SK-N-DZ (cell line): Measurements from ENCODE around the gene TASOR.

Source experiments
- DNase-seq: peaks from one replicate; pipeline ENCODE4 v3.0.0-alpha.2; 2015; ENCODE audit warnings: low spot score

Gene TASOR

GRCh38 chr3:56682462-56683121 is 473 bp downstream of the TASOR start:
- DNase-seq = peak; percentile 67

GRCh38 chr3:56681984-56682461 is 1.0 kb downstream of the TASOR start:
- no peak for DNase-seq

DNA sequence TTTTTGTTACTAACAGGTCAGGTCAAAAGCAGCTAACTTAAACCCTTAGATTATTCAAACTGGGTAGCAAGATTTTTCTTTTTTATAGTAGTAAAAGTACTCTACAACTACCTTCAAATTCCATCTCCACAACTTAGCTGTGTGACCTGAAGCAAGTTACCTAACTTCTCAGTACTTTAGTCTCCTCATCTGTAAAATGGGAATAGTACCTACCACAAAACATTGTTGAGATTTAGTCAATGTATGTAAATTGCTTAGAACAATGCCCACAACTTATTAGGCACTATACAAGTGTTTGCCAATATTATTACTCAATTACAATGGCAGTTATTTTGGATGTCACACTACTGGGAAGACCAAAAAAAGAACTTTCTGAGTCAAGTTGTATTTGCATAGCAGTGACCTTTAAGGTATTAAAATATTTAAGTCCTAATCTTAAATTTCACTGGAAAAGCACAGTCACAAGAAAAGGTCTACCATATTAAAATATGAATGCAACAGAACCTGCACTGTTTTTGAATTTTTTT is 2.9 kb downstream of the TASOR start:
- no peak for DNase-seq

DNA sequence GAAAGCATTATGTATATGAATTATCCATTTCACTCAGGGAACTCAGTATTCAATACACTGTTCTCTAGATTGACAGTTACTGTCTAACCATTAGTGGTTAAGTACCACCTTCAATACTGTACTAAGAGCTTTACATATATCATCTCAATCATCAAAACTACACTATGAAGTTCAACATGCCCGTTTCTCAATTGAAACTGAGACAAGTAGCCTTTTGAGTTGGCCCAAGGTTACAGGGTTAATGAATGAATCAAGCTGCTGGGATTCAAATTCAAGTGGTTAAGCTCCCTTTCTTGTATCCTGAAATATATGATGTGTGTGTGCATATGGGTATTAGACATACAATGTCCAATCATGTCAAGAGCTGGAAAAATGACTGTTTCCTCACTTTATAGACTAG is 5.8 kb downstream of the TASOR start:
- DNase-seq = no peak

DNA sequence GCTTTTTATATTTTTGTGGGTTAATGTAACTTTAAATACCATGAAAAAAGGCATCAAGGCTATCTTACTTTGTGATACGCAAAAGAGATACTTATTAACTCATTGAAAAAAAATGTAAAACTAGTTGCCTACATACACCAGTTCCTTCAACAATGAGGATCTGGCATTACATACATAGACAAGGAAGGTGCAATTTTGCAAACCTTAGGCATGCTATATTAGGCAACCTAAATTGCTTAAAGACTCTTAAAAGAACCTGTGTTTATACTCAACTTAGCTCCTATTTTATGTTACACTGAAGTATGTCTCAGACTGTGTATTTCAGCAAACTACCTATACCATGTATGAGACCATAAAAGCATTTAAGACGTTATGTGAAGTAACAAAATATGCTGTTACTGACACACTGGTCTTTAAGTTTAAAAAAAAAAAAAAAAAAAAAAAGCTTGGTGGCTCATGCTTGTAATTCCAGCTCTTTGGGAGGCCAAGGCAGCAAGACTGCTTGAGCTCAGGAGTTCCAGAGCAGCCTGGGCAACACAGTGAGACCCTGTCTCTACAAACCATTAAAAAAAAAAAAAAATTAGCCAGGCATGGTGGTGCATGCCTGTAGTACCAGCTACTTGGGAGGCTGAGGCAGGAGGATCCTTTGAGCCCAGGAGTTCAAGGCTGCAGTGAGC is 9.1 kb downstream of the TASOR start:
- no peak for DNase-seq

GRCh38 chr3:56667973-56668579 is 15.0 kb downstream of the TASOR start:
- DNase-seq = no peak

DNA sequence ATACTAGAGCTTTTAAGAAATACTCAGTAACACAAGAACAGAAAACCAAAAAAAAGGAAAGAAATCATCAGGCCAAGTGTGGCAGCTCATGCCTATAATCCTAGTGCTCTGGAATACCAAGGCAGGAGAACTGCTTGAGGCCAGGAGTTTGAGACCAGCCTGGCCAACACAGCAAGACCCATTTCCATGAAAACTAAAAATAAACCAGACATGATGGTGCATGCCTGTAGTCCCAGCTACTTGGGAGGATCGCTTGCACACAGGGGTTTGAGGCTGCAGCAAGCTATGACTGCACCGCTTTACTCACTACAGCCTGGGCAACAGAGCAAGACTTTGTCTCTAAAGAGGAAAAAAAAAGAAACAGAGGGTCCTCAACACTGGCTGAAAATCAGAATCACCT is 18.2 kb downstream of the TASOR start:
- no peak for DNase-seq

GRCh38 chr3:56655709-56656108 is 27.4 kb downstream of the TASOR start:
- no peak for DNase-seq

DNA sequence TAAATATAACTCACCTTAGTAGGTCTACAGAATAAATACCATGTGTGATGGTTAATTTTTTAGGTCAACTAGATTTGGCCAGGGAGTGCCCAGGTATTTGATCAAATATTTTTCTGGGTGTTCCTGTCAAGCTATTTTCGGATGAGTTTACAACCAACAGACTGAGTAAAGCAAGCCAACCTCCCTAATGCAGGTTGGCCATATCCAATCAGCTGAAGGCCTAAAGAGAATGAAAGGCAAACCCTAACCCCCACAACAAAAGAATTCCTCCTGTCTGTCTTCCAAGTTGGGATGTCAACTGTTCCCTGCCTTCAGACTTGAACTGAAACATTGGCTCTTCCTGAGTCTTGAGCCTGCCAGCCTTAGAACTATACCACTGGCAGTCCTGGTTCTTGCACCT is 28.6 kb downstream of the TASOR start:
- DNase-seq = no peak

- no peak for DNase-seq
Observed at GRCh38 chr3:56645407-56645806, 37.7 kb downstream of the TASOR start.

GRCh38 chr3:56633602-56634535 is 49.2 kb downstream of the TASOR start:
- DNase-seq = no peak
